Measurements from ENCODE around the gene IL1B. TPM values are rescaled to one million over a fixed set of nuclear protein-coding genes. Genes with fewer than 3 reads are reported as not detected.

The IL1B gene
- total and polyA plus RNA-seq, 4 donors, result 0.25 to 3.1 (median 0.76) TPM

- Histone ChIP-seq H3K27me3 (ENCODE audit: control insufficient read depth in 4 of 4, insufficient read depth in 4 of 4, low read length in 3 of 4) (no peaks in the 10 kb centered on the region), H3K36me3 (ENCODE audit: control insufficient read depth in 4 of 4, insufficient read depth in 3 of 4, low read depth in 1 of 4, low read length in 3 of 4) (no peaks in the 10 kb centered on the region), H3K9ac (ENCODE audit: low read depth in 1 of 2, low read length in 2 of 2) (no peak overlapping the region), H3K4me1 (ENCODE audit: control insufficient read depth in 4 of 4, insufficient read depth in 4 of 4, low read length in 3 of 4) (peaks cover 0 to 3% (median 0%) of the 10 kb centered on the region in 4 donors), H3K4me3 (ENCODE audit: low read depth in 1 of 3, low read length in 3 of 3) (no peak overlapping the region), H3K27ac (ENCODE audit: low read depth in 1 of 2, low read length in 2 of 2) (no peak overlapping the region), H3K9me3 (ENCODE audit: control insufficient read depth in 4 of 4, low read length in 3 of 4) (no peaks in the 10 kb centered on the region)
- DNase-seq (ENCODE audit: low spot score), result no peak
- TF ChIP-seq HNF4A (conservative IDR thresholded peaks at IDR 0.05), result no peak
- no peak for TF ChIP-seq YY1 (IDR thresholded peaks at IDR 0.05)
- TF ChIP-seq EGR1 (IDR thresholded peaks at IDR 0.05; ENCODE audit: low read depth in 2 of 2), result no peak
- no peak for TF ChIP-seq ATF3 (IDR thresholded peaks at IDR 0.05)
- TF ChIP-seq REST (IDR thresholded peaks at IDR 0.05), result no peak
- TF ChIP-seq JUND (IDR thresholded peaks at IDR 0.05), result no peak
- no peak for TF ChIP-seq TAF1 (conservative IDR thresholded peaks at IDR 0.05)
- TF ChIP-seq HNF4G (IDR thresholded peaks at IDR 0.05), result no peak
- TF ChIP-seq RXRA (IDR thresholded peaks at IDR 0.05), result no peak
- no peak for TF ChIP-seq MAX (IDR thresholded peaks at IDR 0.05)
- no peak for TF ChIP-seq FOXA1 (IDR thresholded peaks at IDR 0.05)
- TF ChIP-seq ZBTB33 (IDR thresholded peaks at IDR 0.05), result no peak
- no peak for TF ChIP-seq FOXA2 (IDR thresholded peaks at IDR 0.05)
- 91% methylated on average over 2 of the region's 2 CpGs for WGBS
Observed at GRCh38 chr2:112883669-112884068, 47.1 kb upstream of the IL1B start.

GRCh38 chr2:112881217-112881985 lies 44.8 kb upstream of the IL1B start:
- Histone ChIP-seq H3K27ac (ENCODE audit: low read depth in 1 of 2, low read length in 2 of 2) (no peak overlapping the region), H3K9me3 (ENCODE audit: control insufficient read depth in 4 of 4, low read length in 3 of 4) (no peaks in the 10 kb centered on the region), H3K27me3 (ENCODE audit: control insufficient read depth in 4 of 4, insufficient read depth in 4 of 4, low read length in 3 of 4) (no peaks in the 10 kb centered on the region), H3K4me3 (ENCODE audit: low read depth in 1 of 3, low read length in 3 of 3) (no peak overlapping the region), H3K36me3 (ENCODE audit: control insufficient read depth in 4 of 4, insufficient read depth in 3 of 4, low read depth in 1 of 4, low read length in 3 of 4) (no peaks in the 10 kb centered on the region), H3K4me1 (ENCODE audit: control insufficient read depth in 4 of 4, insufficient read depth in 4 of 4, low read length in 3 of 4) (peaks cover 0 to 3% (median 0%) of the 10 kb centered on the region in 4 donors), H3K9ac (ENCODE audit: low read depth in 1 of 2, low read length in 2 of 2) (no peak overlapping the region)
- TF ChIP-seq NR2F2 (IDR thresholded peaks at IDR 0.05) (no peak), GABPA (IDR thresholded peaks at IDR 0.05 in 1 of 2, conservative IDR thresholded peaks at IDR 0.05 in 1 of 2) (no peak), RXRA (IDR thresholded peaks at IDR 0.05) (no peak), SP1 (IDR thresholded peaks at IDR 0.05) (no peak), HNF4A (conservative IDR thresholded peaks at IDR 0.05) (no peak), FOXA1 (IDR thresholded peaks at IDR 0.05) (no peak), RAD21 (IDR thresholded peaks at IDR 0.05) (no peak), CTCF (IDR thresholded peaks at IDR 0.05; ENCODE audit: low read depth, low read length, missing input control) (no peak), EGR1 (IDR thresholded peaks at IDR 0.05; ENCODE audit: low read depth in 2 of 2) (no peak), FOXA2 (IDR thresholded peaks at IDR 0.05) (no peak), REST (IDR thresholded peaks at IDR 0.05) (no peak)
- 77% methylated on average over 5 of the region's 5 CpGs for WGBS
- DNase-seq (ENCODE audit: low spot score), result no peak
